Stimulated activated CD4-positive, alpha-beta T cell treated with anti-CD3 and anti-CD28 coated beads, Interleukin-2, amount 100 ng/mL, for 24 hours (primary cell): ENCODE measurements around the gene KRTAP4-7.
"Not testable (repeated sequence)": the region's sequence is repeated elsewhere in the genome, so short reads cannot be mapped to it uniquely, and the experiment has no call there.

Experiments used
- DNase-seq, 2 donors: peaks; one replicate each; pipeline ENCODE4 v3.0.0-alpha.2; 2020

KRTAP4-7 gene

DNA sequence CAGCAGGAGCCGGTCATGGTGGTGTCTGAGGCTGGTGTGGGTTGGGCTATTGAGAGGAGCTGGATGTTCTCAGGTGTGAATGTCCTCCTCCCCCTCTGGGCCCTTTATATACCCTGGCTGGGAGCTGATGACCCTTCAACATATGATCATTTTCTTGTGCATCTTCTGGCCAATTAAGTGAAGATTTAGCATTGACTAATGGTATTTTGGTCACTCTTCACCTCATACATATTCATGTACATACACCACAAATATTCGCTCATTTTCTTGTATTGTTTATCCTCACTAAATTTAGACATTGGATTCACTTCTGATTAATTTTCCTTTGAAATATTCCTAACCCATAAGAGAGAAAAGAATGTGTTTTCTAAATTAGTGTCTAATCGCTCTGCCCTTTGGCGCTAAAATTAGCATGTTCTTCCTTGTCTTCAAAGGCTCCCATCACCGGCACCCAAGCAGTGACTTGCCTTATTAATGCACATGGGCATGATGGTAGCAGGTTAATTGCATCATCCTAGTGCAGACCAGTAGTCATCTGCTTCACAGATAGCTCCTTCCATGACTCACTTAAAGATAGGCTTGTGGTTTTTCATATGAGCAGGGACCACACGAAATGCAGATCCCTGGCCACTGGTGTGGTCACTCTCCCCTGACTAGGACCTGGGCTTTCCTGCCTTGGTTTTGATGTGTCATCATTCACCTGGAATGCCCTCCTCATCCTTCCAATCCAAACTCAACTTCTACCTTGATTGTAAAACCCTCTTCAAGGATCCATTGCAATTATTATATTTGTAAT is 17.9 kb upstream of the KRTAP4-7 start, which contains the start of gene KRTAP2-4:
KRTAP2-4 (minus strand) TSS at position 51 of the 796 bp plus-strand sequence; CDS start at position 17, 34 bp downstream.
- no peak for DNase-seq

DNA sequence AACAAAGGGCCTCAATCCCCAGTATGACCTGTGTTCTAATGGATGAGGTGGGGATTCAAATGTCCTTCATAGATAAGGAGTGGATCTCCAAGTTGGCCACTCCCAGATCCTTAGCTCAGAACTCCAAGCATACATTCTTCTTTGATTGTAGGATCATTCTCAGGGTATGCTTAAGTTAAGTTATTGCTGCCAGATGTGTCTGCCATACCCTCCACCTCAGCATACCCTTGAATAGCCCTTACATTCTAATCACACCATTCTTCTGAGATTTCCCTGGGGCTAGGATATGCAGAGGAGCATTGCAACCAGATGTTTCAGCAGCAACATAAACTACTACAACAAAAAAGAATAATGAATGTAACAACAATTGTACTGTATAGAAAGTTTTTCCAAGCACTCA is 16.7 kb upstream of the KRTAP4-7 start:
- DNase-seq = no peak

DNA sequence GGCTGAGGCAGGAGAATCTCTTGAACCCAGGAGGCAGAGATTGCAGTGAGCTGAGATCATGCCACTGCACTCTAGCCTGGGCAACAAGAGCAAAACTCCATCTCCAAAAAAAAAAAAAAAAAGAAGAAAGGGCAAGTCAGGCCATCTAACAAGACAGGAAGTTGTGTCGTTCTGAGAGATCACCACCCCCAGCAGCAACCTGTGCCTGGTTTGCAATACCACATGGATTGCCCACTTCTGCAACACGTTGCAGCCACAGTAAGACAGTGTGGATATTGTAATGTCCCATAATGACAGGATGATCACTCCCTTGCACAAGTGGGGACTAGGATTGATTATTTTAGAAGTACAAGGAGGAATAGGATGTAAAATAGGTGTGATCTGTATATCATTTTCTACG is 14.9 kb upstream of the KRTAP4-7 start:
- DNase-seq = no peak

DNA sequence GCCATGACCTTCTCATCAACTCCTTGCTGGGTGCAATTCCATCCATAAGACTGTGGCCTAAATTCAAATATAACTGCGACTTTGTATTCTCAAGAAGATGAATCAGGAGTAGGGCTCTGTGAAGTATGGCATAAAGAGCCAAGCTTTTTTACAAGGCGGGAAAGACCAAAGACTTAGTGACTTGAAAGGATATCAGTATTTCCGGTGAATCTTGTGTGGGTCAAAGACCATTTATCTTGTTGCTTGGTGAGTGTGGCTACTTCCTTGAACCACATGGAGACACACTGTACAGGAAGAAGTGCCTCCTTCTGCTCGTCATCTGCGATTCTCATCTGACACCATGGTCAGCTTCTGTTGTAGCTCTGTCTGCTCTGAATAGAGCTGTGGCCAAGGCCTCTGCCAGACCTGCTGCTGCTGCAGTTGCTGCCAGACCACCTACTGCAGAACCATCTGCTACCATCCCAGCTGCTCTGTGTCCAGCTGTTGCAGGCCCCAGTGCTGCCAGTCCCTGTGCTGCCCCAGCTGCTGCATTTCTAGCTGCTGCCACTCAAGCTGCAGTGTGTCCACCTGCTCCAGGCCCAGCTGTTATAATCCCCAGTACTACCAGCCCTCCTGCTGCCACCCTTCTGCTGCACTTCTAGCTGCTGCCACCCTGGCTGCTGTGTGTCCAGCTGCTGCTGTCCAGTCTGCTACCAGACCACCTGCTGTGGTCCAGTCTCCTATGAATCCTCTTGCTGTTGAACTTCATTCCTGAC is 12.2 kb upstream of the KRTAP4-7 start:
- DNase-seq = no peak

DNA sequence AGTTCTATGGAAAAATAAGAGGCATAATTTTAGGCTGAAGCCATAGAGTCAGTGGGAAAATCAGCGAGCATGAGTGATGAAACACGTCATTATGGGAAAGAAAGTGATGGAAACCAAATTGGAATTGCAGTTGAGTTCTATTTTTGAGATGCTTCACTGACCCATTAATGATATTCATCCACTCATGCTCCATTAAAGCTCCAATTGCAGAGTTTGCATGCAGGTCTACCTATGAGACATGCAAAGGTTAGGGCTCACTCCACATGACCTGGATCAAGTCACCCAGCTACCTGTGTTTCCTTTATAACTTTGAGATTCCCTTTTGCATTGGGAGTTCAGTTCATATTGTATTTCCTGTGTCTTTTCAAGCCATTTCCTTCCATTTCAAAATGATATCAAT is 10.3 kb upstream of the KRTAP4-7 start:
- DNase-seq = no peak

DNA sequence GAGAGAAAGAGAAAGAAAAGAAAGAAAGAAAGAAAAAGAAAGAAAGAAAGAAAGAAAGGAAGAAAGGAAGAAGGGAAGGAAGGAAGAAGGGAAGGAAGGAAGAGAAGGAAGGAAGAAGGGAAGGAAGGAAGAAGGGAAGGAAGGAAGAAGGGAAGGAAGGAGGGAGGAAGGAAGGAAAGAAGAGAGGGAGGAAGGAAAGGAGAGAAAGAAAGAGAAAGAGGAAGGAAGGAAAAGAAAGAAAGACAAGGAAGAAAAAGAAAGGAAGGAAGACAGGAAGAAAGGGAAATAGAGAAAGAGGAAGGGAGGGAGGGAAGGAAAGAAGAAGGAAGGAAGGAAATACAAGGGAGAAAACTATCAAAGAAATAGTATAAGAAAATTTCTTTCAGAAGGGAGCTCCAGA is 7.2 kb upstream of the KRTAP4-7 start:
- no peak for DNase-seq

DNA sequence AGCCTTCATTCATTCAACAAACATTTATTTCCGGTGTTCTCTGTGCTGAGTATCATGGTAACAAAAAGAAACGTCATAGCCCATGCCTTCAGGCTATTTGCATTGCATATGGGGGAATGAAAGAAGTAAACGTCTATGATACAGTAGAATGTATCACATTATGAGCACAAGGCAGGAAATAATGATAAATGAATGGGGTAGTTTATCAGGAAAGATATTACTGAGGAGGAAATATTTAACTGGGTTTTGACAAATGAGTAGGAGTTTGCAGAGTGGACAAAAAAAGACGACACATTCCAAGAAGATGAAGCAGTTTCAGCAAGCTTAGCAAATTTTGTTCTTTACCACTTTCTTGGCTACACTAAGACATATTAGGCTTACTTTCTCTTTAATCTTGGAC is 1.3 kb upstream of the KRTAP4-7 start:
- no peak for DNase-seq

DNA sequence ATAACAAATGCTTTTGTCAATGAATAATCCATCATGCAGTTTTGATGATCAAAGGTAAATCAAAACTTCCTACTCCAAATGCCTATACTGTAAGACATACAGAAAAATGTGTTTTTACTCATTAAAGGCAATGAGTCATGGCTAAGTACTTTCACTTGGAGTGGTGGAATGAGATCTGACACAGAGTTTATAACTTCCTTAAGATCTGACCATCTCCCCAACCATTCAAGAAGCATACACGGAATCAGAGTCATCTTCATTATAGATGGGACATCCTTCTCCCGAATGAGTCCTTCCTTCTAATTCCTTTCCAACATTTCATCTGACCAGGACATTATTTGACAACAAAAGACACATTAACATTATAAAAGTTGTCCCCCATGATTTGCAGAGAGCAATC is 523 bp upstream of the KRTAP4-7 start:
- DNase-seq = not testable (repeated sequence)

DNA sequence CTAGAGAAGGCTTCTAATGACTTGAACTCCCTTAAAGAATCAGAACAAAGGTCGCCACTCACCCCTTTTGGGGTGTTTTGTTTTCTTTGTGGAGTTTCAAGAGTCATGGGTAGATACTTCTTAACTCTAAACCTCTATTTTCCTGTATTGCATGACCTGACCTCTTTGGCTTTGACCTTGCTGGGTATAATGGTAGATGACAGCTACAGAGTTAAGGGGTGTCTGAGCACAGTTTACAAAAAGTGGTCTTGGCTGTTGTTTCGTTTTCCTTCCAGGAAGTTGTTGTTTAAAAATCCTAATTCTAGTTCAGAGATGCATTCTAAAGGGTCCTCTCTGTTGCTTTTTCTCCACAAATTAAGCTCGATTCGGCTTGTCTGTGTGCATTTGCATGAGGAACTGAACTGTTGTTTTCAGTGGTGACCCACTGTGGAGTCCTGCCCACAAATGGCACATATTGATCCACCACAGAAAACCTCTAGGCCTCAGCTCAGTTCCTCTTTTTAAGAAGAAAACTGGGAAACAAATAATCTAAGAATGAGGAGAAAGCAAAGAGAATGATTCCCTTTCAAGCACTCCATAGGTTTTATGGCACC is 4.9 kb downstream of the KRTAP4-7 start:
- not testable (repeated sequence) for DNase-seq

DNA sequence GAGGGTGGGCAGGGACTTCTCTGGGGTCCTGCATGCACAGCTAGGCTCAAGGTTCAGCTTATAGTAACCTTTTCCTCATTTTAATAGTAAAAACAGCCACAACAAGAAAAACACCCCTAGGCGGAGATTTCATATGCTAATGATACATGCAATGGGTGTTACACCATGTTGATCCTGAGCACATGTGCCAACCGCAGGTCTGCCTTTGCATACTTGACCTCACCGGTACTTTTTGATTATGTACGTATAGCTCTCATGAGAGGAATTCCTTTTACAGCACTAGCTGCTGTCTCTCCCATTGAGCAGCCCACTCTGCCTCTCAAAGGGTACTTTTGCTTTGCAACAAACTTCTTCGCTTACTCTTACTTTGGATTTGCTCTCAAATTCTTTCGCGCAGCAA is 12.1 kb downstream of the KRTAP4-7 start:
- DNase-seq = no peak

DNA sequence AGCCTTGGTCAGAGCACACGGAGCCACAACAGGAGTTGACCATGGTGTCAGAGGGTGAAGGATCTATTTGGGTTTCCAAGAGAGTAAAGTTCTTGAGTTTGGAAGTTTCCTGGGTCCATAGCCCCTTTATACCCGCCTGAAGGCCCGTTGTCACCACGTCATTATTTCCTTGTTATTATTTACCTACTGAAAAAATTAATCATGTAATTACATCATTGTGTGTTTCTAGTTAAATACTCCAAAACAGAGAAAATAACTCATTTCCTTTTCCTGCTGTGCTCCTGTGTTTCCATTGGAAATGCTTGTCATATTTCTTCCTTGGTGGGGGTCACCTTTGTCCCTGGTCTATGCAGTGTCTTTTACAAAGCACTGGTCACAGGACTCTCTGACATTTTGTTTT is 14.1 kb downstream of the KRTAP4-7 start, which contains the start of gene KRTAP4-8:
KRTAP4-8 (minus strand) TSS at position 101 of the 400 bp plus-strand sequence; CDS start at position 43, 58 bp downstream.
- DNase-seq = no peak

DNA sequence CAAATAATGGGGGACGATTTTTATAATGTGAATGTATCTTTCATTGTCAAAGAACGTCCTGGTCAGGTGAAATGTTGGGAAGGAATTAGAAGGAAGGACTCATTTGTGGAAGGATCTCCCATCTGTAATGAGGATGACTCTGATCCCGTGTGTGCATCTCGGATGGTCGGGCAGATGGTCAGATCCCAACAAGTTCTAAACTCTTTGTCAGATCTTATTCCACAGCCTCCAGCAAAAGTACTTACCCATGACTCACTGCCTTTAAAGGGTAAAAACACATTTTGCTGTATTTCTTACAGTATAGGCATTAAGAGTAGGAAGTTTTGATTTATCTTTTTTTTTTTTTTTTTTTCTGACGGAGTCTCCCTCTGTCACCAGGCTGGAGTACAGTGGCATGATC is 14.5 kb downstream of the KRTAP4-7 start:
- no peak for DNase-seq

DNA sequence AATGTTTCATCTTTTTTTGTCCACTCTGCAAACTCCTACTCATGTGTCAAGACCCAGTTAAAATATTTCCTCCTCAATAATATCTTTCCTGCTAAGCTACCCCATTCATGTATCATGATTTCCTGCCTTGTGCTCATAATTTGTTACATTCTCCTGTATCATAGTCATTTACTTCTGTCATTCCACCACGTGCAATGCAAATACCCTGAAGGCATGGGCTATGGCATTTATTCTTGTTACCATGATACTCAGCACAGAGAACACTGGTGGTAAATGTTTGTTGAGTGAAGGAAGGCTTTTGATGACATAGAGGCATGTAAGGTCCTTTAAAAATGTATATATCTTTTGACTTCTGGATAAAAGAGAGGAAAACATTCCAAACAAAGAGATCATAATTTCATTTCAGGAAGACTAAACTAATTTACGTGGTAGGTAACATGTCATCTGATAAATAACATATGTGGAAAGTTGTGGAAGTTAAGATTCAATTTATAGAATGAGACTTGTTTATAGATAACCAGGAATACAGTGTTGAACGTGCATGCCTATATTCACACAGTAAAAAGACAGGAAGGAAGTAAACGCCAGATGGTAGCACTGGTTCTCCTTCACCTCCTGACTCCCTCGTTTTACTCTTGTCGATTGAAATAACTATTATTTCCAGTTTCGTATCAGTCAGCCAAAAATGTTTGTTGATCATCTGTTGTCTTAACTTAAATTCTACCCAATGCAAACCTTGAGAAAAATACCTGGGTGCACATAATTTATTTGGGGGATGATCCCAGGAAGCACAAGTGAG is 15.9 kb downstream of the KRTAP4-7 start:
- DNase-seq = not testable (repeated sequence)

DNA sequence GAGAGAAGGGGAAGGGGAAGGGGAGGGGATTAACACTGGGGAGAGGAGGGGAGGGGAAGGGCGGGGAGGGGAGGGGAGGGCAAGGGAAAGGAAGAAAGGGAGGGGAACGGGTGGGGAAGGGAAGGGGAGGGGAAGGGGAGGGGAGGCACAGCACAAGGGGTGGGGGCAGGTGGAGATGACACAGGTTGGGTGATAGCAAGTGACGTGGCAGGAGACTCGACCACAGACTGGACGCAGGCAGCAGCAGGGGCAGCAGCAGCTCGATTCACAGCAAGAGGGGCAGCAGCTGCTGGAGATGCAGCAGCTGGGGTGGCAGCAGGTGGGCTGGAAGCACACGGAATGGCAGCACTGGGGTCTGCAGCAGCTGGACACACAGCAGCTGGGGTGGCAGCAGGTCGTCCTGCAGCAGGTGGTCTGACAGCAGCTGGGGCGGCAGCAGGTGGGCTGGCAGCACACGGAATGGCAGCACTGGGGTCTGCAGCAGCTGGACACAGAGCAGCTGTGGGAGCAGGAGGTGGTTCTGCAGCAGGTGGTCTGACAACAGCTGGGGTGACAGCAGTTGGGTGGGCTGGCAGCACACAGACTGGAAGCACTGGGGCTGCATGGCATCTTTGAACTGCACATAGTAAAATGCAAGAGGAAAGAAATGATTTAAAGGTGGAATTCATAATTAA is 17.8 kb downstream of the KRTAP4-7 start, which contains the start of gene KRTAP4-16:
KRTAP4-16 (minus strand) TSS at position 624 of the 674 bp plus-strand sequence; CDS start at position 624, 0 bp downstream.
- no peak for DNase-seq

DNA sequence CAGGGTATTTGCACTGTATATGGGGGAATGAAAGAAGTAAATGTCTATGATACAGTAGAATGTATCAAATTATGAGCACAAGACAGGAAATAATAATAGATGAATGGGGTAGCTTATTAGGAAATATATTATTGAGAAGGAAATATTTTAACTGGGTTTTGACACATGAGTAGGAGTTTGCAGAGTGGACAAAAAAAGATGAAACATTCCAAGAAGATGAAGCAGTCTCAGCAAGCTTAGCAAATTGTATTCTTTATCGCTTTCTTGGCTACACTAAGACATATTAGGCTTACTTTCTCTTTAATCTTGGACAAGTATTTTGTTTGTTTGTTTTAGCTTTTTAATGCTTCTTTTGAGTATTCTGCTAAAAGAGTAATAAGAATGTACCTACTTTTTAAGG is 19.9 kb downstream of the KRTAP4-7 start:
- DNase-seq = no peak

DNA sequence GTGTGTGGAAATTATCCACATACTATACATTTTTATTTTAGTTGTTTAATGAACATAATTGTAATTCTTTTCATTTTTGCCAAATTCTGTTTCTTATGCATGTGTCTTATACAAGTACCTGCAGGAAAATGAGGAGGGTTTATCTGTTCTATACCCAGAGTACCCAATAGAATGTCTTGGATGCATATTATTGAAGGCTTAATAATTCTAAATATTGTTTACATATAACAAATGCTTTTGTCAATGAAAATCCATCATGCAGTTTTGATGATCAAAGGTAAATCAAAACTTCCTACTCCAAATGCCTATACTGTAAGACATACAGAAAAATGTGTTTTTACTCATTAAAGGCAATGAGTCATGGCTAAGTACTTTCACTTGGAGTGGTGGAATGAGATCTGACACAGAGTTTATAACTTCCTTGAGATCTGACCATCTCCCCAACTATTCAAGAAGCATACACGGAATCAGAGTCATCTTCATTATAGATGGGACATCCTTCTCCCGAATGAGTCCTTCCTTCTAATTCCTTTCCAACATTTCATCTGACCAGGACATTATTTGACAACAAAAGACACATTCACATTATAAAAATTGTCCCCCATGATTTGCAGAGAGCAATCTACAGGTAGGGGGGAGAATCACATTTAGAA is 20.6 kb downstream of the KRTAP4-7 start:
- DNase-seq = not testable (repeated sequence)

DNA sequence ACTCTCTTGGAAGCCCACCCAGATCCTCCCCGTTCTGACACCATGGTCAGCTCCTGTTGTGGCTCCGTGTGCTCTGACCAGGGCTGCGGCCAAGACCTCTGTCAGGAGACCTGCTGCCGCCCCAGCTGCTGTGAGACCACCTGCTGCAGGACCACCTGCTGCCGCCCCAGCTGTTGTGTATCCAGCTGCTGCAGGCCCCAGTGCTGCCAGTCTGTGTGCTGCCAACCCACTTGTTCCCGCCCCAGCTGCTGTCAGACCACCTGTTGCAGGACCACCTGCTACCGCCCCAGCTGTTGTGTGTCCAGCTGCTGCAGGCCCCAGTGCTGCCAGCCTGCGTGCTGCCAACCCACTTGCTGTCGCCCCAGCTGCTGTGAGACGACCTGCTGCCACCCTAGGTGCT is 21.4 kb downstream of the KRTAP4-7 start, which contains the start of gene KRTAP4-9:
KRTAP4-9 (plus strand) TSS at position 43 of the 400 bp plus-strand sequence; CDS start at position 43, 0 bp downstream.
- not testable (repeated sequence) for DNase-seq

DNA sequence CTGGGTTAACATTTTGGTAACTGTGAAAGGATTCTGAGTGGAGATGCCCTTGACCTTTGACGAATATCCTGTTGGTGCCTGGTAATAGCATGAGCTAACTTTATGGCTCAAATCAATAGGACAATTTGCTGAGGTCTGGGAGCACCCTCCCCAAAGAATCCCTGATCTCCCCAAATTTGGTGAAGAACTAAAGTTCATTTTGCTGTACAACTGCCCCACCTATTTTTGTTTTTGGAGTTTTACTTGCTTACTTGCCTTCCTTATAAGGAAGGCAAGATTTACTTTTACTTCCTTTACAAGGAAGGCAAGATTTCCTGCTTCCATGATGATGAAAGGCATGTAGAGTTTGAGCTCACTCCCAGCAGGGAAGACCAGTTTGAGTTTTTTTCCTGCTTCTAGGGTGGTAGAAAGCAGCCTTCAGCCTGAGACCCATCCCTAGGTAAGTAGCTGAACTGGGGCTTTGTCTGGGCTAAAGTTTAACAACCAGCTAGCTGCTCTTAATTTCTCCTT is 24.0 kb downstream of the KRTAP4-7 start:
- DNase-seq = no peak

DNA sequence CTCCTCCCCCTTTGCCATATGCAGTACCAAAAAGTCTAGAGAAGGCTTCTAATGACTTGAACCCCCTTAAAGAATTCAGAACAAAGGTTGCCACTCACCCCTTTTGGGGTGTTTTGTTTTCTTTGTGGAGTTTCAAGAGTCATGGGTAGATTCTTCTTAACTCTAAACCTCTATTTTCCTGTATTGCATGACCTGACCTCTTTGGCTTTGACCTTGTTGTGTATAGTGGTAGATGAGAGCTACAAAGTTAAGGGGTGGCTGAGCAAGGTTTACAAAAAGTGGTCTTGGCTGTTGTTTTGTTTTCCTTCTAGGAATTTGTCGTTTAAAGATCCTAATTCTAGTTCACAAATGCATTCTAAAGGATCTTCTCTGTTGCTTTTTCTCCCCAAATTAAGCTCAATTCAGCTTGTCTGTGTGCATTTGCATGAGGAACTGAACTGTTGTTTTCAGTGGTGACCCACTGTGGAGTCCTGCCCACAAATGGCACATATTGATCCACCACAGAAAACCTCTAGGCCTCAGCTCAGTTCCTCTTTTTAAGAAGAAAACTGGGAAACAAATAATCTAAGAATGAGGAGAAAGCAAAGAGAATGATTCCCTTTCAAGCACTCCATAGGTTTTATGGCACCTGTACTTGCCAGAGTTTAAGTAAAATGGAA is 24.9 kb downstream of the KRTAP4-7 start:
- not testable (repeated sequence) for DNase-seq

DNA sequence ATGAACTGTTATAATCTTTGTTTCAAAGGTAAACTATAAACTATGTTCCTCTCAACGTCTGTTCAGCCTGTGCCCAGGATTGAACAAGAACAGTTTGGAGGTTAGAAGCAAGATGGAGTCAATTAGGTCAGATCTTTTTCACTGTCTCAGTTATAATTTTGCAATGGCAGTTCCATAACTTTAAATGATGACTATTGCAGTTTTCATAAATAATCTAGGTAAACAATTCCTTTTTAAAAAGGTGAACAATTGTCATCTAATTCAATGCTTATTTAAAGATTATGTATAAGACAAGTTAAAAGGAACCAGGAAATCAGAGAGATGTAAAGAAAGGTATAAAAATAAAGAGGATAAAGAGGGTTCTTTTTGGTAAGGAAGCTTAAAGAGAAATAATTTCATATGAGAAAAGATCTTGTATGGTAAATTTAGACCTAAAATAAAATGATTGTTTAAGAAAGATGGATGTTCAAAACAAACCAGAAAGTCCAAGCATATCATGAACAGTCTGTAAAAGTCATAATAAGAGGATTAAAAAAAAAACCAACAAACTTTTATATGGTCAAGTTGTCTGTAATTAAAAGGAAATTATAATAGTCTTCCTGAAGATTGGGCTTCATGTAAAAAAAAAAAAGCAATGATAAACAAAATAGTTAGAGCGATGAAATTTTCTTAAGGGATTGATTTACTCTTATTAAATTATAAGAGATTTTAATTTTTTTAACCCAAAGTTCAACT is 27.4 kb downstream of the KRTAP4-7 start:
- no peak for DNase-seq
